Upper lobe of left lung (tissue), 4 donors: ENCODE measurements around the gene CST2.

Experiments
- EP300 ChIP-seq, 4 donors: sonication (generic); formaldehyde crosslinking; IDR thresholded peaks; one replicate each; pipeline ENCODE4 v1.5.1; 2017; ENCODE audit warnings: antibody characterized with exemption in 4 of 4, control low read depth in 2 of 4
- POLR2A ChIP-seq, 4 donors: fragments of 450-650 bp; IDR thresholded peaks; one replicate each; pipeline ENCODE4 v1.5.1; 2016 to 2017; ENCODE audit warnings: antibody characterized with exemption in 4 of 4, mild to moderate bottlenecking in 2 of 4
- POLR2AphosphoS5 ChIP-seq, 2 donors: sonication (generic); formaldehyde crosslinking; IDR thresholded peaks; one replicate each; pipeline ENCODE4 v1.5.1; 2017; ENCODE audit warnings: antibody characterized with exemption in 2 of 2
- TF ChIP-seq, protein P1 (sequence below), 6 experiments: fragments of 450-650 bp in 4 of 6; fragments of 200-600 bp in 2 of 6; sonication (generic) in 2 of 6; IDR thresholded peaks; one replicate each; pipeline ENCODE4 v1.5.1; 2016 to 2019; ENCODE audit warnings: antibody characterized with exemption in 6 of 6

DNA sequence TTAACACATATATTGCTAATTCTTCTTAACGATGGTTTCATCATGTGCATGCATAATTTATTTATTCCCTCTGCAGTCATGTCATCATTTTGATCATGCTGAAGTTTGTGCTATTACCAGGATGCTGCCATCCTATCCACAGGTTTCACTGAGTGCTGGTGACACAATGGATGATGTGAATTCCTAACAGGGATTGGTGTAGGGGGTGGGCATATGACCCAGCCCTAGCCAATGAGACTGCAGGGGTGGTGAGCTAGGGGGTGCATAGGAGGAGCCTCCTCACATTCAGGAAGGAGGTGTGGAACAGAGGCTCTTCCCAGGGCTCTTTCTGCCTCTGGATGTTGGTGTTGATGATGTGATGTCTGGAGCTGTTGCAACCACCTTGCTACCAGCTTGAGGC lies 45.5 kb upstream of the CST2 start:
- TF ChIP-seq, protein P1, sequence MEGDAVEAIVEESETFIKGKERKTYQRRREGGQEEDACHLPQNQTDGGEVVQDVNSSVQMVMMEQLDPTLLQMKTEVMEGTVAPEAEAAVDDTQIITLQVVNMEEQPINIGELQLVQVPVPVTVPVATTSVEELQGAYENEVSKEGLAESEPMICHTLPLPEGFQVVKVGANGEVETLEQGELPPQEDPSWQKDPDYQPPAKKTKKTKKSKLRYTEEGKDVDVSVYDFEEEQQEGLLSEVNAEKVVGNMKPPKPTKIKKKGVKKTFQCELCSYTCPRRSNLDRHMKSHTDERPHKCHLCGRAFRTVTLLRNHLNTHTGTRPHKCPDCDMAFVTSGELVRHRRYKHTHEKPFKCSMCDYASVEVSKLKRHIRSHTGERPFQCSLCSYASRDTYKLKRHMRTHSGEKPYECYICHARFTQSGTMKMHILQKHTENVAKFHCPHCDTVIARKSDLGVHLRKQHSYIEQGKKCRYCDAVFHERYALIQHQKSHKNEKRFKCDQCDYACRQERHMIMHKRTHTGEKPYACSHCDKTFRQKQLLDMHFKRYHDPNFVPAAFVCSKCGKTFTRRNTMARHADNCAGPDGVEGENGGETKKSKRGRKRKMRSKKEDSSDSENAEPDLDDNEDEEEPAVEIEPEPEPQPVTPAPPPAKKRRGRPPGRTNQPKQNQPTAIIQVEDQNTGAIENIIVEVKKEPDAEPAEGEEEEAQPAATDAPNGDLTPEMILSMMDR (IDR thresholded peaks at IDR 0.05), result no peak
- no peak for TF ChIP-seq POLR2A (IDR thresholded peaks at IDR 0.05)
- TF ChIP-seq EP300 (IDR thresholded peaks at IDR 0.05), result no peak
- no peak for TF ChIP-seq POLR2AphosphoS5 (IDR thresholded peaks at IDR 0.05)
